ENCODE data around the gene RAB11FIP5.
"Not testable (repeated sequence)": the region's sequence is repeated elsewhere in the genome, so short reads cannot be mapped to it uniquely, and the experiment has no call there.

RAB11FIP5 gene

GRCh38 chr2:73069855-73070642 lies 42.7 kb downstream of the RAB11FIP5 start:
- peak; percentile 45 for DNase-seq

GRCh38 chr2:73069041-73069854 lies 43.5 kb downstream of the RAB11FIP5 start:
- no peak for DNase-seq

- DNase-seq: no peak
These were observed 44.6 kb downstream of the RAB11FIP5 start for GRCh38 chr2:73068147-73068546.

DNA sequence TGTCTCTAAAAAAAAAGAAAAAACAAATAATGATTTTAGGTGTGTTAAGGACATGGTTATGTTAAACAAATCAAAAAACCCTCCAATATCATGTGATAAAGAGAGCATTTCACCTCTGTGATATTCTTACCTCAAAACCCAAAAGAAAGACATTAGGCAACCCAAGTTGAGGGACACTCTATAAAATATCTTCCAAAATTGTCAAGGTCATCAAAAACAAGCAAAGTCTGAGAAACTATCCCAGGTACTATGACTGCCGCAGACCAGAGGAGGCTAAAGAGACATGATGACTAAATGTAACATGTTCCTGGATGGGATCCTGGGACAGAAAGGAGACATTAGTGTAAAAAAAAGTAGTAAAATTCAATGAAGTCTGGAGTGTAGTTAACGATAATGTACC lies 45.7 kb downstream of the RAB11FIP5 start:
- DNase-seq: no peak

DNA sequence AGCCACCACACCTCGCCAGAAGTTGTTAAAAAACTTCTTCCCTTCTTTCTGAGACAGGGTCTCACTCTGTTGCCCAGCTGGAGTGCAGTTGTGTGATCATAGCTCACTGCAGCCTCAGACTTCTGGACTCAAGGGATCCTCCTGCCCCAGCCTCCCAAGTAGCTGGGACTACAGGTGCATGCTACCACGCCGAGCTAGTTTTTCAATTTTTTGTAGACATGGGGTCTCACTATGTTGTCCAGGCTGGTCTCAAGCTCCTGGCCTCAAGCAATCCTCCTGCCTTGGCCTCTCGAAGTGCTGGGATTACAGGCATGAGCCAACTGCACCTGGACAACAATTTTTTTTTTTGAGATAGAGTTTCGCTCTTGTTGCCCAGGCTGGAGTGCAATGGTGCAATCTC lies 47.7 kb downstream of the RAB11FIP5 start:
- not testable (repeated sequence) for DNase-seq

GRCh38 chr2:73063909-73064875 lies 48.6 kb downstream of the RAB11FIP5 start:
- DNase-seq: peak; percentile 24

DNA sequence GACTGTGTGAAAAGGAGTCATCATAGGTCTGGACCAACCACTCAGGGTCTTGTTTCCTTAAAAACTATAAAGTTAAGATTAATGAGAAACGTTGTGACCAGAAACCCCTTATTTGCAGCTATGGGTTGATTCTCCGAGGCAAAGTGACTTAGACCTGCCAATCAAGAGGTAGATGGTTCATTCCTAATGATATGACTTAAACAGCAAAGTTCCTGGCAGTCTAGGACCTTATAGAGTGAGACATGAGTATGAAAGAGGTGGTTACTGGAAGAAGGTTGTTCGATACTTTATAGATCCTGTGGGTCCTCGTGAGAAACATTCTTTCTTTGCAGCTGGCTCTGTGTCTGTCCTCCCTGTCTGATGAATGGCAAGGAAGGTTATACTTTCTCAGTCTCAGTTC lies 49.3 kb downstream of the RAB11FIP5 start:
- no peak for DNase-seq

DNA sequence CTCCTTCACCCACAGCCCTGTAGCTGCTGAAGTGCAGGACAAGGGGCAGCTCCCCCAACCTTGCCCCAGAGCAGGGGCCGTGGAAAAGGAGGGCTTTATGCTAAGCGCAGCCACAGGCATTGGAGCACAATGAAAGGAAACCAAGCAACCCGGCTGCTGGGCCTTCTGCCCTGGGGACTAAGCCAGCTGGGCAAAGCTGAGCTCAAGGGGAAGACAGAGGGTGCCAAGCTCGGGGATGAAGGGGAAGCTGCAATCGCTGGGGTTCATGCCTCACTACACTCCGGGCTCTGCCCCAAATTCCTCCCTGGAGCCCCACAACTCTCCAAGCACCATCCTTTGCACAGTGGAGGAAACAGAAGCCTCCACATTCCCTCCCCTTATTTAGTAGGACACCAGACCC lies 53.6 kb downstream of the RAB11FIP5 start:
- no peak for DNase-seq

- DNase-seq: no peak
These were observed 57.8 kb downstream of the RAB11FIP5 start for GRCh38 chr2:73054980-73055379.

- no peak for DNase-seq
These were observed 59.2 kb downstream of the RAB11FIP5 start for GRCh38 chr2:73053316-73054114.

DNA sequence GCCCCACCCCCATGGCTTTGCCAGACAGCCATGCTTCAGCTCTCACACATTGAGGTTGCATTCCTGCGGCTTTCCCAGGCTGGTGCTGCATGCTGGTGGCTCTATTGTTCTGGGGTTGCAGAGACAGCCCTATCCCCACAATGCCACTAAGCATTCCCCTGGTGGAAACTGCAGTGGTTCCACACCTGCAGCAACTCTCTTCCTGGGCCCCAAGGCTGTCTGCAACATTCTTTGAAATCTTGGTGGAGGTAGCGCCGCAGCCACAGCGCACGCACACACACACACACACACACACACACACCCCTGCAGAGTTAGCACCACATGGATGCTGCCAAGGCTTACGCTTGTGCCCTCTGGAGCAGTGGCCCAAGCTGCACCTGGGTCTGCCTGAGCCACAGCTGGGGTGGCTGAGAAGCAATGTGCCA lies 62.6 kb downstream of the RAB11FIP5 start:
- DNase-seq: no peak

GRCh38 chr2:73043929-73044832 lies 68.6 kb downstream of the RAB11FIP5 start:
- no peak for DNase-seq

GRCh38 chr2:73043276-73043675 lies 69.5 kb downstream of the RAB11FIP5 start:
- DNase-seq: no peak

GRCh38 chr2:73037947-73038585 lies 74.7 kb downstream of the RAB11FIP5 start:
- DNase-seq: peak; percentile 95

DNA sequence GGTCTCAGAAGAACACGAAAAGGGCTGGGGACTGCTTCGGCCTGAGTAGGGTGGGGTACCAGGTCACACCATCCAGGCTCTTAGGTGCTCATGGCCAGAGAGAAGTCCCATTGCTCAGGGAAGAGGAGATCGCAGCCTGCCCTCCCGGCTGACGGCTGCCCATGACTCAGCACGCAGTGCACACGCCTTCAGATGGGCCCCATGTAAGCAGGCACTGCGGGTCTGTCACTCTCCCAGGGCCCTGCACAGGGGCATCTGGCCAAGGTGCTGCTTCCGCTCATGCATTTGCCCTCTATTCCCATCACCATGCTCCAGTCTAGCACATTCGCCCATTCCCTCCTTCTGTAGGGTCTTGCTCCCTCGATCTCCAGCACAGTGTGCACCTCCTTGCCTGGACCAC lies 76.0 kb downstream of the RAB11FIP5 start:
- DNase-seq: peak; percentile 13

- no peak for DNase-seq
These were observed 76.6 kb downstream of the RAB11FIP5 start for GRCh38 chr2:73035899-73036711.

GRCh38 chr2:73034661-73035375 lies 77.9 kb downstream of the RAB11FIP5 start:
- no peak for DNase-seq

GRCh38 chr2:73033766-73034381 lies 78.9 kb downstream of the RAB11FIP5 start:
- no peak for DNase-seq

Data from DMS53 (cell line).